BJ (cell line): ENCODE measurements around the gene RNF145. TPM values are rescaled to one million over a fixed set of nuclear protein-coding genes. Genes with fewer than 3 reads are reported as not detected.

Source experiments
- CTCF ChIA-PET: fragments of 350-600 bp; formaldehyde crosslinking; extraction: SDS; loops from one replicate; lab custom pipeline; 2021; ENCODE audit warnings: antibody characterized with exemption, inconsistent platforms; lab: Yijun Ruan, JAX
- POLR2A ChIA-PET: fragments of 300-600 bp; sonication (Branson Sonifier 250); formaldehyde crosslinking; extraction: SDS; loops from one replicate; lab custom pipeline; 2021; ENCODE audit warnings: antibody characterized with exemption; lab: Charles Lee
- DNase-seq: peaks from one replicate; pipeline ENCODE4 v3.0.0-alpha.2; 2011; ENCODE audit warnings: low read depth
- H3K27me3 ChIP-seq: 2 replicates; pipeline ENCODE4 v1.6.0; 2011; ENCODE audit warnings: low read length; ENCODE audit not compliant: control insufficient read depth, insufficient read depth
- H3K36me3 ChIP-seq: 2 replicates; pipeline ENCODE4 v1.5.1; 2011; ENCODE audit warnings: low read length; ENCODE audit not compliant: control insufficient read depth, insufficient read depth
- H3K4me3 ChIP-seq: 2 replicates; pipeline ENCODE4 v1.5.1; 2011; ENCODE audit warnings: low read depth, mild to moderate bottlenecking, control low read depth, low read length
- CTCF ChIP-seq: IDR thresholded peaks from 2 replicates; pipeline ENCODE4 v1.5.1; 2011; ENCODE audit warnings: low read depth, mild to moderate bottlenecking, control low read depth, inconsistent platforms, low read length, moderate library complexity; ENCODE audit not compliant: insufficient read depth
- polyA plus RNA-seq: library from polyadenylated mRNA; depleted of rRNA; stranded (reverse); fragments of >200 nt; gene quantifications from 2 replicates; pipeline ENCODE4 v1.2.3, GENCODE V29; 2011

Gene RNF145
- polyA plus RNA-seq, 1 experiment = 27.9 TPM

- ChIA-PET CTCF (interaction anchor here (1.2 kb wide), 1 partner anchor 11 kb away, joined by 3 read pairs; no protein-coding TSS in a partner anchor), POLR2A (no interaction called here)
- Histone ChIP-seq H3K27me3 (peaks cover 3% of the 10 kb centered on the region; the same call in 1 of the 2 replicates), H3K4me3 (no peak overlapping the region), H3K36me3 (no peaks in the 10 kb centered on the region)
- no peak for DNase-seq
- TF ChIP-seq CTCF = no peak
Observed at GRCh38 chr5:159227452-159227851, 18.1 kb upstream of the RNF145 start.

GRCh38 chr5:159226451-159226850 is 17.1 kb upstream of the RNF145 start:
- DNase-seq = no peak
- POLR2A ChIA-PET = no interaction called here
- H3K36me3 ChIP-seq = no peaks in the 10 kb centered on the region
- H3K27me3 ChIP-seq = peaks cover 3% of the 10 kb centered on the region; the same call in 1 of the 2 replicates
- H3K4me3 ChIP-seq = no peak overlapping the region
- CTCF ChIA-PET = interaction anchor here (1.3 to 1.6 kb wide), 2 partner anchors 10 to 15 kb away, joined by 5 to 6 read pairs; no protein-coding TSS in a partner anchor
- no peak for TF ChIP-seq CTCF

GRCh38 chr5:159224471-159224870 is 15.1 kb upstream of the RNF145 start:
- no peak for TF ChIP-seq CTCF
- POLR2A ChIA-PET = no interaction called here
- CTCF ChIA-PET = no interaction called here

GRCh38 chr5:159223469-159223868 is 14.1 kb upstream of the RNF145 start:
- CTCF ChIA-PET = no interaction called here
- H3K27me3 ChIP-seq = no peaks in the 10 kb centered on the region; the same call in 1 of the 2 replicates
- DNase-seq = no peak
- no peaks in the 10 kb centered on the region for H3K36me3 ChIP-seq
- TF ChIP-seq CTCF = no peak
- POLR2A ChIA-PET = no interaction called here
- H3K4me3 ChIP-seq = no peak overlapping the region

More at GRCh38 chr5:159224471-159224870, 15.1 kb upstream of the RNF145 start:
- Histone ChIP-seq H3K36me3 (no peaks in the 10 kb centered on the region), H3K4me3 (no peak overlapping the region), H3K27me3 (no peaks in the 10 kb centered on the region; the same call in 1 of the 2 replicates)
- no peak for DNase-seq

- CTCF ChIA-PET = interaction anchor here (1.2 kb wide), 1 partner anchor 63 kb away, joined by 3 read pairs; no protein-coding TSS in a partner anchor
- Histone ChIP-seq H3K4me3 (no peak overlapping the region), H3K27me3 (no peaks in the 10 kb centered on the region; the same call in 1 of the 2 replicates), H3K36me3 (no peaks in the 10 kb centered on the region)
- POLR2A ChIA-PET = no interaction called here
- no peak for DNase-seq
- no peak for TF ChIP-seq CTCF
Observed at GRCh38 chr5:159220206-159220605, 10.9 kb upstream of the RNF145 start.
